GM19351 (cell line): ENCODE results near the gene NEURL3.

Experiments
- ATAC-seq: cut with Tn5 transposase; IDR thresholded peaks from one replicate; pipeline ENCODE4 v1.9.1; 2021; ENCODE audit warnings: mild to moderate bottlenecking, moderate library complexity; ENCODE audit not compliant: unreplicated experiment

NEURL3 gene

GRCh38 chr2:96540136-96540535 lies 35.0 kb upstream of the NEURL3 start:
- no peak for ATAC-seq

- ATAC-seq: no peak
Measured at GRCh38 chr2:96539215-96539920, 34.2 kb upstream of the NEURL3 start.

DNA sequence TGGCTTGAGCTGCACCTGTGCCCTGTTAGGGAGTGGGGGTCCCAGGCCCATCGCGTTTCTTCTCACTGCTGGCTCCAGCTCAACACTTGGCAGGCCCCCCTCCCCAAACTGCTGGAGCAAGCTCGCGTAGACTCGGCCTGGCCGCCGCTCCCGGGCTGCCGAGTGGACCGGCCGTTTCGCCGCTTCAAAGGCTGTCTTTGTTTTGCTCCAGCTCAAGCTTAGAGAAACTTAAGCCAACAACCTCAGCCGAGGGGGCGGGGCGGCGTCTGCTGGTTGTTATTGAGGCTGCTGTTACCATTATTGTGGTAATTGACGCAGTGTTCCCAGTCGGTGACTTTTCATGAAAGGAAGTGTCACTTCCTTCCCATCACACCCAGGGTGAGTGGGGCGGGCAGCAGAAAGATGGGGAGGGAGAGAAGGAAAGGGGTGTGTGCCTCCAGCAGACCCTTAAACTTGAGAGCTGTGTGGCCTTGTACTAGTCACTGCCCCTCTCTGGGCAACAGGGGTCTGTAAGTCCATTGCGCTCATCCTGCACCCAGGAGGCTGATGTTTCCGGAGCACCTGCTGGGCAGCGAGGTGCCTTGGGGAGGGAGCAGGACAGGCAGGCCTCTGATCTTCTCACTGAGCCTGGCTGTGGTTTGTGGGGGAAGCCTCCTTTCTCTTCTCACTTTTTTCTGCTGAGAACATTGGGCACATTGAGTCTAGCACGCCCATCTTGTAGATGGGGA lies 33.5 kb upstream of the NEURL3 start:
- ATAC-seq: no peak

GRCh38 chr2:96537734-96538486 lies 32.8 kb upstream of the NEURL3 start:
- no peak for ATAC-seq

GRCh38 chr2:96537066-96537733 lies 32.0 kb upstream of the NEURL3 start:
- ATAC-seq: peak; percentile 49

- peak; percentile 53 for ATAC-seq
Measured at GRCh38 chr2:96536445-96537065, 31.4 kb upstream of the NEURL3 start, which contains the start of gene ARID5A. ARID5A (plus strand) TSS chr2:96536752; CDS start chr2:96536827, 75 bp downstream.

- ATAC-seq: no peak
Measured at GRCh38 chr2:96535331-96535730, 30.2 kb upstream of the NEURL3 start.

- no peak for ATAC-seq
Measured at GRCh38 chr2:96534701-96535181, 29.6 kb upstream of the NEURL3 start.

GRCh38 chr2:96534141-96534540 lies 29.0 kb upstream of the NEURL3 start:
- no peak for ATAC-seq

DNA sequence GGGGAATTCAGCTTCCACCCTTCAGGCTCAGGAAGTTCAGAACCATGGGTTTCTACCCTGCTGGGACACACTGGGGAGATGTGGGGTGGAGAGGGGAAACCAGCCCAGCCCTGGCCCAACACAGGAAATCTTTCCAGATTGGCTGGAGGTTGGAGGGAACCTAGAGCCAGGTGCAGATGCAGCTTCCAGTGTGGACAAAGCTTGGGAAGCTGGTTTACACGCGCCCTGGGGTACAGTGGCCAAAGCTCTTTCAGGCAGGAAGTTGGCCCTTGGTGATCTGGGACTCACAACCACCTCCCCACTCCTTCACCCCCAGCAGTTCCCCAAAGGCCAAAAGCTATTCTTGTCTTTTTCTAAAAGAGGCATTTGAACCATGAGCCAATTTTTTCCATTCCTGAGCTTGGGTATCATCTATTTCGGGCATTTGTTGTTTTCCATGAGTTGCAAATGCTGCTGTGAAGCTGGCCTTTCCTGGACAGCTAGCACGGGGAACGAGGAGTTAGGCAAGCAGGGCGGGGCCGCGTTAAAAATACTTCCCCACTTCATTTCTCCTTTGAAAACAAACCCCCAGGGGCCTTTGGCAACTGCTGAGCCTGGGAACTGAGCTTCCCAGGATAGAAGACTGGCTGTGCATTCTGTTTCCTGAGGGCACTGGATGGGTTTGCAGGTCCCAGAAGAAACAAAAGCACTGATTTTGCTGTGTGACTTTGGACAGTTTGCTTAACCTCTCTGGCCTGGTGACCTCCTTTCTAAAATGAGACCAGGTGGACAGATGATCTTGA lies 28.3 kb upstream of the NEURL3 start:
- ATAC-seq: no peak

DNA sequence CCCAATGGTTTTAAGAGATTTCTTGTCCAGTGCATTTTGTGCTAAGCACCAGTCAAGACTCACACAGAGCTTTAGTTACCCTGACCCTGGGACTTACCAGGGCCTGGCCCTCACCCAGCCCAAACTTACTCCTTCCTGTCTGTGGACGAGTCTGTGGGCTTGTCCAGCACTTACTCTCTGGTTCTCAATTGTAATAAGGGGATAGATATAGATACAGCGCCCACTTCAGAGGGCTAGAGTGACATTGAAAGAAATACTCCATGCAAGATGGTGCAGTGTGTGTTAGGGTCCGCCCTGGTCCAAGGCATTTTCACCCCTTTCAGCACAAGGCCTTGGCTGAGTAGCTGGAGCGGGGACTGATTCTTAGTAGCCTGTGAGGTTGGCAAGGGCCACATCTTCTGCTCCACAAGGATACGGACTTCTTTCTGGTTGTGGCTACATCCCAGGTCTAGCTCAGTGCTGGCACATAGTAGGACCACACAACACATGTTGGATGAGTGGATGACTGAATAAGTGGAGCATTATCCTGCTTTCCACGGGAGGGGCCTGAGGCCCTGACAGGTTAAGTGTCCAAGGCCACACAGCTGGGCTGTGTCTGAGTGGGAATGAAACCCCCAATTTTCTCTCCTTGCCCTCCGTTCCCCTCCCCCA lies 27.6 kb upstream of the NEURL3 start:
- no peak for ATAC-seq

- ATAC-seq: no peak
Measured at GRCh38 chr2:96531872-96532505, 26.8 kb upstream of the NEURL3 start.

DNA sequence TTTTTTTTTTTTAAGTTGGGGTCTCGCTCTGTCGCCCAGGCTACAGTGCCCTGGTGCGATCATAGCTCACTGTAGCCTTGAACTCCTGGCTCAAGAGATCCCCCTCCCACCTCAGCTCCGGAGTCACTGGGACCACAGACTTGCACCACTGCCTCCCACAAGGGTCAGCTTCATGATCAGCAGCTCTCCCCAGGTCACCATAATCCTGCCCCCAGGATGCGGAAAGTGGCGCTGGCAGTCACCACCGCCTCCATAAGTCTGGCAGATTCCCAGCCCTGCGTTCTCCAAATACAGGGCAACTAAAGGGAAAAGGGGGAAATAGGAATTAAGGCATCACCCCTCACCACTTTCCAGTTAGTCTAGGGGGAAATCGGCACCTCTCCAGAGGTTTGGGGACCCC lies 26.2 kb upstream of the NEURL3 start:
- no peak for ATAC-seq

GRCh38 chr2:96530474-96531357 lies 25.6 kb upstream of the NEURL3 start:
- no peak for ATAC-seq

- ATAC-seq: no peak
Measured at GRCh38 chr2:96530144-96530430, 24.9 kb upstream of the NEURL3 start.

DNA sequence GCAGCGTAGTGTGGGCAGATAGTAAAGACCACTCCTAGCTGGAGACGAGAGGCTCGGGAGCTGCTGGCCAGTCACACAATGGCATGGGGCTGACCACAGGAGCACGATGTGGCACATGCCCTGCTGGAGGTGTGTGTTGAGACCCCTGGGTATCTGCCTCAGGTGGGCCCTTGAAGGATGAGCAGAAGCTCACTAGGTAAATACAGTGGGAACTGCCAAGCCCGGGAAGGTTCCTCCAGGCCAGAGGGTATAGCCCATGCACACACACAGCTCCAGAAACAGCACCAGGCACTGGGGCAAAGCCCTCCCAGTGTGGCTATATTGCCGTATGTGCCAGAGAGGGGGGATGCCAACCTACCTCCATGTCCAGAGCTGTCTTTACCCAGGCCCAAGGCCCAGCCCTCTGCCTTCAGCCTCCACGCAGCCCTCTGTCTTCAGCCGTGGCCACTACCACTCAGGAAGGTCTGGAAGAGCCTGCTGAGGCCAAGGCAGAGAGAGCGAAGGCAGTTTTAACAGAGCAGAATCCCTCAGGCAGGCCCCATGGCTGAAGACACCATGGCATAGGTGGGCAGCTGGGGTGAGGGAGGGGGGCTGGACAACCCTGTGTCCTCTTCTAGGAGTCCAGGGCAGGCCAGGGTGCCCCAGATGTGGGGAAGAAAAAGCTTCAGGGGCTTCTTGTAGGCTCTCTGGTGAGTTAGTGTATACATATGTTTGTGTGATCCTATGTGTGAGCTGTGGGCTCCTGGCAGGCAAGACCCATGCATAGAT lies 24.4 kb upstream of the NEURL3 start:
- ATAC-seq: no peak

DNA sequence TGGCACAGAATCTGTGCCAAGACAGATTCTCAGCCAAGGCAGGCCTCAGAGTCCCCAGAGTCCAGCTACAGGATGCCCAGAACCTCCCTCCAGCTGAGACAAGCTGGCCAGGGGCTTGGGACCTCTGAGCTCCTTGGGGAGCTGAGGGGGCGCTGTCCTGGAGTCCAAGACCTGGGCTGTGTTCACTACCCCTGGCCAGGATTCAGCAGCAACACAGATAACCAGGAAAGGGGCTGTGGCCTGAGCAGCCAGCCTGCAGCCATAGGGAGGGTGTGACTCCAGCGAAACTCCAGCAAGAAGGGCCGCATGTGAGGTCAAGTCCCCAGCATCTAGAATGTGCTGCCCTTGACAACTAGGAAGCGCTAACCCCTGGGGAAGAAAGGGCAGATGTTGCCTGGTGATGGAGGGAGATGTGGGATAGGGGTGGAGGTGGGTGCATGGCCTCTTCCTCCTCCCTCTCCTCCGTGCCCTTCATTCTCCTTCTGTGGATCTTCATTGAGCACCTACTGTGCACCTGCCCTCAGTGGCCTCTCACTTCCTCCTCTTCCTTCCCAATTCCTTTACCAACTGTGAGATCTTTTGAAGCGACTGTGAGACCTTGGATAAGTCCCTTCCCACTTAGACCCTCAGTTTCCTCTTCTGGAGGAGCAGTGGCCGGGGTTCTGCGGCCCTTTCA lies 23.7 kb upstream of the NEURL3 start:
- no peak for ATAC-seq
